Muscle of arm (tissue), 14 donors: ENCODE results near the gene CEACAM20. TPM values are rescaled to one million over a fixed set of nuclear protein-coding genes. Genes with fewer than 3 reads are reported as not detected.
"Not testable (repeated sequence)": the region's sequence is repeated elsewhere in the genome, so short reads cannot be mapped to it uniquely, and the experiment has no call there.

Source experiments
- DNase-seq: peaks from one replicate; pipeline ENCODE4 v3.0.0-alpha.2; 2013
- long read RNA-seq, 11 donors: transcript quantifications; one replicate each; lab custom pipeline, GENCODE V29; 2026
- polyA plus RNA-seq, 12 donors: library from polyadenylated mRNA; unstranded; fragments of 120-200 nt; gene quantifications; one replicate each; pipeline ENCODE4 v1.2.1, GENCODE V29; 2013; ENCODE audit not compliant: insufficient read length in 12 of 12

Gene CEACAM20
- not detected for polyA plus RNA-seq
- long read RNA-seq, donor 1, result 0 reads
- long read RNA-seq, donor 2, result 0 reads
- long read RNA-seq, donor 3, result 0 reads
- long read RNA-seq, donor 4, result 0 reads
- long read RNA-seq, donor 5, result 0 reads
- long read RNA-seq, donor 6, result 0 reads
- long read RNA-seq, donor 7, result 0 reads
- long read RNA-seq, donor 8, result 0 reads
- long read RNA-seq, donor 9, result 0 reads
- long read RNA-seq, donor 10, result 0 reads
- long read RNA-seq, donor 11, result 0 reads

DNA sequence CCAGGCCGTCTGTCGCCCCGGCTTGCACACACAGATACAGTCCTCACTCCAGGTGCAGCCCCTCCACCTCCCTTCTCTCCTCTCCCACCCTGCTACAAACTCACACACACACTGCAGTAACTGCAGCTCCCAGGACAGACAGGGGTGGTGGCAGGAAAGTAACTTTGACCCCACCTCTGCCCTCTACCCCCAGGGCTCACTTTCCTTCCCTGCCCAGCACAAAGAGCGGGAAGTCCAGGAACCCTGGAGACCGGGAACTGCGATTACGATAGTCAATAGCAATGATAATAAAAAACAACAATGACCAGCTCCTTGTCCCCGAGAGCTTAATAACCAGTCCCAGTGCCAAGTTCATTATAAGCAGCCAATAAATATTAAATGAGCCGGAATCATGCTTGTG is at the start of gene CEACAM20:
Gene CEACAM20, minus strand, starts transcription at position 140 of the 400 bp plus-strand sequence. CDS start 166 bp downstream, outside the sequence.
- no peak for DNase-seq

DNA sequence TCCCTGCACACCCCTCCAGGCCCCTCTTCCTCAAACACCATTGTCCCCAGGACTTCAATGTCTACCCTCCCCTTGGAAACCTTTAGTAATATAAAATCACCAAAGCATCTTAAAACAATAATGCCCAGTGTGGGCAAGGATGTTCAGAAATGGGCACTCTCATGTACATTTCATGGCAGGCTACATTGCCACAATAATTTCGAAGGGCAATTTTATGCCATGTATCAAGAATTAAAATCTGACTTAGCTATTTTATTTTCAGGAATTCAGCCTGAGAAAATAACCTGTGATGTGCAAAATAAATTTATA is 48.0 kb upstream of the CEACAM20 start:
- DNase-seq, result no peak

DNA sequence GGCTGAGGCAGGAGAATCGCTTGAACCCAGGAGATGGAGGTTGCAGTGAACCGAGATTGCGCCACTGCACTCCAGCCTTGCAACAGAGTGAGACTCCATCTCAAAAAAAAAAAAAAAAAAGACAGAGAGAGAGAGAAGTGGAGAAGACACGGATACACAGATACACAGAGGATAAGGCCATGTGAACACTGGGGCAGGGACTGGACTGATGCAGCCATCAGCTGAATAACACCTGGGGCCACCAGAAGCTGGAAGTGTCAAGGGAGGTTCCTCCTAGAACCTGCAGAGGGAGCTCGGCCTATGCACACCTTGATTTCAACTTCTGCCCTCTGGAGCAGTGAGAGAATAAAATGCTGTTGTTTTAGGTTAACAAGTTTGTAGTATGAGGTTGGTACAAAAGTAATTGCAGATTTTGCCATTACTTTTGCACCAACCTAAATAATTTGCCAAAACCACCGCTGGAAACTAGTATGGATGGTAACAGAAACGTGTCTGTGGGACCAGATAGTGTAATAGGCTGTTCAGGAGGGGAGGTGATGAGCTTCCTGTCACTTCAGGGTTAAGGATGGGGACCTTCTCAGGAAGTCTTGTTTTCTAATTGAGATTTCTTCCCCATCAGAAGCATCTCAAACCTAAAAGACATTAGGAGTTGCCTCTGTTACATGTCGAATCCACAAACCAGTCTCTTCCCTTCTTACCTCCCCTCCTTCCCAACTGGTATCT is 47.5 kb upstream of the CEACAM20 start:
- DNase-seq, result no peak

DNA sequence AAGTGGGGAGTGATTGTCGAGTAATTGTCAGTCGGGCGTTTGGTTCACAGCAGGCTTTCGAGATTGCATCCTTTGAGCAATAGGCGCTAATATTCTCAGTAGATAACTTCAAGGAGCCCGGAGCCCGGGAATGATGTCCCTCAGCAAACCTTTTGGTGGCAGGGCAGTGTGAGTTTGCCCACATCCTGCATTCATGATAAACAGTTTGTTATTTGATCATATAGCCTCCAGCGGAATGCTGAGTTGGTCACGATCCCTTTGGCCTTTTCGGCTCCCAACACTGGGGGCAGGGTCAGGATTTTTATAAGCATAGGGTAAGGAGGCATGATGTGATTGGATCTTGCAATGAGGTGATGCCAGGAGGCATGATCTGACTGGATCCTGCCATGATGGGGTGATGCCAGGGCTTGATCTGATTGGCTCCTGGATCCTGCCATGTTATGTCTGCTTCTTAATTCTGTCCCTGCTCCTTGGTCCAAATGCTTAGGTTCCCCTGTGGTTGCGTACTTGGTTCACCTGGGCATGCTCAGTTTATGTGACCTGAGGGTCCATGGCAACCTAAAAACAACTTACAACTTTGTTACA is 45.7 kb upstream of the CEACAM20 start:
- DNase-seq, result no peak

DNA sequence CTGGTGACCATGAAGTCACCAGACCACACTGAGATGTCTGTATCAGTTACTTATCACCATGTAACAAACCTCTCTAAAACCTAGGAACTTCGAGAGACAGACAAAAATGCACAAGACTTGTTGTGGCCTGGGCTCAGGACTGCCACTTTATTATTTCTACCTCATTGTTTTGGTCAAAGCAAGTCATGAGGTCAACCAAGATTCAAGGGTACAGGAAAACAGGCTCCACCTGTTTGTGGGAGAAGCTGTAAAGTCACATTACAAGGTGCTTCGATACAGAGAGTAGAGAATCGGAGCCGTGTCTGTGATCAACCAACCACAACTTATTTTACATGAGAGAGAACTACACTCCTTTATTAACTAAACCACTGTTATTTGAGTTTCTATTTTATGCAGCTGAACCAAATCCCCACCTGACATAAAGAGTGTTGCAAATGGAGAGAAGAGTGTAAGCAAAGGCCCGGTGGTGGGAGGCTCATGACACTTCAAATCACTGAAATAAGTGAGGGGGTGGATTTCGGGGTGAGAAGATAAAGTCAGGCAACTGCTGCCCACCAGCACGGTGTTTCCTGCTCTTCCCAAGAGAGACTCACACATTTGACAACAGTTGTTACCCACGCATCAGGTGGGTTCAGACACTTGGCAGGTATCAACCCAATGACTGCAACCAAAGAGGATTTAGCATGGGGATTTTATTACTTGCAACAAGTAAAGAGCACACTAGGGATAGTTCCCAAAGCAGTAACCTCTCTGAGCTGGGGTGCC is 44.9 kb upstream of the CEACAM20 start:
- no peak for DNase-seq

DNA sequence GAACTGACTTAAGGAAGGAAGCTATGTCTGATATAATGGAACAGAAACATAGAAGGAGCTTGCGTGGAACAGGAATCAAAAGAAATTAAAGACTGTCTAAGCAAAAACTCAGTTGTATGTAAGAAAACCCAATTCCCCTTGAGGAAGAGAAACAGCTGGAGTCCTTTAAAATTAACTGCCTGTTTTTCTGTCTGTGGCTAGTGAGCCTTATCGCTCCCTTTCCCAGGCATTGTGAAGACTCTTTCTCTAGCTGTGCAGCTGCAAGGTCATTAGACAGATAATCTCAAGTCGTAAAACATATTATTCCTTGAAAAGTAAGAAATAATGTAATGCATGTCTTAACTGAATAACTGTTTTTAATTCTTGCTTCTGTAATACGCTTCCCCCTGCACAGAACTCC is 44.2 kb upstream of the CEACAM20 start:
- no peak for DNase-seq

DNA sequence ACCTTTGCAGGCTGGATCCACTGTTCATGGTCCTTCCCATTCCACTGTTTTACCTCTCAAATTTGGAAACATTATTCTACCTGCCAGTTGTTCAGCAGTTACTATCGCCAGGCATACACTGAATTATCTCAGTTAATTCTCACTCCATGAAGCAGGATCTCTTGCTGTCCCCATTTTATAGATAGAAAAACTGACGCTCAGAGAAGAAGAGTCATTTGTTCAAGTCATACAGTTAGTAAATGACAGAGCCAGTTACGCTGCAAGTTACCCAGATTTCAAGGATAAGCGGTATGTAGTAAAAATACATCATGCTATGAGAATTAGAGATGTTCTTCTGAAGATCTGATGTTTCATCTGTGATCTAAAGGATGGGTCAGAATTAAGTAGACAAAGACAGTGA is 43.7 kb upstream of the CEACAM20 start:
- DNase-seq, result no peak

DNA sequence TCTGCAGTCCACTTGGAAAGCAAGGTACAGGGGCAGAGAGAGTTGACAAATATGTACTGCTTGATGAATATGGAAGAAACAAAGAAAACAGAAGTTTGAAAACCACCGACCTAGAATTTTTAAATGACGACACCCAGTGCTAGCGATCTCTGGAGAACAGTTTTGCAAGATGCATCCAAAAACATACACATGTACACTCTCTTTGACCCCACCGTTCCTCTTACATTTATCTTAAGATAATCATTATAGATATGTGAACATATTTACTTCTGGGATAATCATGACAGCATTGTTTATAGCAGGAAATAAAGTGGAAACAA is 43.1 kb upstream of the CEACAM20 start:
- DNase-seq, result no peak

DNA sequence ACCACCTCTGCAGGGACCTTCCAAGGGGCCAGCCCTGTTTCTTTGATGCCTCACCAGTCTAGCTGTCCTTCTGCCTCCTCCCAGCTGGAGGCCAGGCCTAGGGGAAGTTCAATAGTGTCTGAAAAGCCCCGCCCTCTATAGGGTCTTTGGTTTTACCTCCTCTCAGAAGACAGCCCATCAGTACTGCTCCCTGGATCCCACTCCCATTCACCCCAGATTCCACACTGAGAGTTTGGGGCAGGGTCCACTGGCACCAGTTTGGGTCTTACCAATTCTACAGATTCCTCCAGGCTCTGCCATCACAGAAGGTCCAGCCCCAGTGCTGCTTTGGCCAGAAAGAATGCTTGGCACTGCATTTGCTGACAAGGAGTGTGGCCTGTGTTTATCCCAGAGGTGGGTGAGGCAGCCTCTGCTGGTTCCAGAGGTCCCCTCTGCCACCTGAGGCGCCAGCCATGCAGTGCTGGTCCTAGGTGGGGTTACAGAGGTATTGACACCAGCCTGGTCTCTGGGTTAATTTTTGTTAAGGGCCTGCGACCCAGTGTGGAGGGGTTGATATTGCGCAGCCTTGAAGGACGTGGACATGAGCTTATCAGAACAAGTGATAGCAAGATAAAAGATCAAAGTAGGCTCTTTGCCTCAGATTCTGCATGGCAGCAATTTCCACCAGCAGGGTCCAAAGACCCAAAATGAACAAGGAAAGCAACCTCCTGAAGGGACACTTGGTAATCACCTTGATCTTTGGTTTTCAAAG is 42.5 kb upstream of the CEACAM20 start:
- DNase-seq, result no peak

DNA sequence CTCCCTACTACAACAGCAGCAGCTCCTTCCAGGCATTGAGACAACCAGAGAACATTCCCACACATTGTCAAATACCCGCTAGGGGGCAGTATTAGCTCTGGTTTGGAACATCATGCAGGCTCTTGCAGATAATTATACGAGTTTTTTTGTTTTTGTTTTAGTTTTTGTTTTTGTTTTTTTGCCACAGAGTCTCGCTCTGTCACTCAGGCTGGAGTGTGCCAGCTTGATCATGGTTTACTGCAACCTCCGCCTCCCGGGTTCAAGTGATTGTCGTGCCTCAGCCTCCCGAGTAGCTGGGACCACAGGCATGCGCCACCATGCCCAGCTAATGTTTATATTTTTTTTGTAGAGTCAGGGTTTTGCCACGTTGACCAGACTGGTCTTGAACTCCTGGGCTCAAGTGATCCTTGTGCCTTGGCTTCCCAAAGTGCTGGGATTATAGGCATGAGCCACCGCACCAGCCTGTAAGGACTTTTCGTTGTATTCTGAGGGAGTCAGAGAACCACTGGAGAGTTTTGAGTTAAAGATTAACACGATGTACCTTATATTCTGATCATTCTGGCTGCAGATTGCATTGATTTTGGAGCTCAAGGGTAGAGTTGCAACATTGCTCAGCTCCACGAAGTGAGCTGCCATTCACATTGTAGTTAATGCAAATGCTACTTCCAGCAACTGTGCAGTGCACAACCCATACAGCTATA is 41.7 kb upstream of the CEACAM20 start:
- DNase-seq, result peak; percentile 58

DNA sequence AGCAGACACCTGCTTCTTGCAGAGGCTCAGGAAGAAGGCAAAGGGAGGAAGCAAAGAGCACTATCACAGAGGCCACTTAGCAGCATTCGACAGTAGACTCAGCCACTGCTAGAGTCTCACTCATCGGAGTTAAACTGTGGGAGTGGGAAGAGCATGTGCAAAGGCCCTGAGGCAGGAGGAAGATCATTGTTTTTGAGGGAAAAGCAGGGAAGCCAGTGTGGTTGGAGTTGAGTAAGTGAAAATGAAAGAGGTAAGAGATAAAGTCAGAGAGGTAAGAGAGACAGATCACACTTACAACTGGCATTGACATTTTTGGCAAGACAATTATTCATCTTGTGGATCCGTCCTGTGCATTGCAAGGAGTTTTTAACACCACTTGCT is 41.1 kb upstream of the CEACAM20 start:
- no peak for DNase-seq

DNA sequence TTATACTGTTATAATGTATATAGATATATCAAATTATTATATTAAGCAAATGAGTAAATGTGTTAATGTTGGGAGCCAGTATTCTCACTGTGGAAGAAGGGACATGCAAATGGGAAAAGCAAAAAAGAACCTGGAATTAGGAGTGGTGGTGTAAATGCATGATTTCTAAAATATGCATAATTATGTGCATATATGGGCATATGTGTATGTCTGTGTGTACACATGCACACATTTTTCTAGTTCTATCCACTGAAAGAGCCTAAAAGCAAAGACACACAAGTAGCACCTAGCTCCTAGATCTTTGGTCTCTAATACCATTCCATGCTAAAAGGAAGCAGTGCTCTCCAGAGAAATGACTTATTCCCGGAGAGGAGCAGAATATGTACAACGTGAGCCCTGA is 38.3 kb upstream of the CEACAM20 start:
- DNase-seq, result no peak

DNA sequence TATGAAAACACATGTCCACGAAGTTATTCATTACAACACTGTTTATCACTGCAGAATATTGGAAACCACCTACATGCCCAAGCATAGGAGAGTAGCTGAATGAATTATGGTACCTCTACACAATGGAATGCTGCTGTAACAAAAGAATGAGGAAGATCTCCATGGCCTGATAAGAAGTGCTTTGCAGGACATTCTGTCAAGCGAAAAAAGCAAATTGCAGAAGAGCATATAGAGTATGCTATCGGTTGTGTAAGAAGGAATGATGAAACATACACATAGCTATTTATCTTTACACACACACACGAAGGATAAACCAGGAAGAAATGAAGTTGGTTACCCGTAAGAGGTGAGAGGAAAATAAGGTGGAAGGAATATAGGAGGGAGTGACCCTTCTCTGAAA is 37.5 kb upstream of the CEACAM20 start:
- no peak for DNase-seq

DNA sequence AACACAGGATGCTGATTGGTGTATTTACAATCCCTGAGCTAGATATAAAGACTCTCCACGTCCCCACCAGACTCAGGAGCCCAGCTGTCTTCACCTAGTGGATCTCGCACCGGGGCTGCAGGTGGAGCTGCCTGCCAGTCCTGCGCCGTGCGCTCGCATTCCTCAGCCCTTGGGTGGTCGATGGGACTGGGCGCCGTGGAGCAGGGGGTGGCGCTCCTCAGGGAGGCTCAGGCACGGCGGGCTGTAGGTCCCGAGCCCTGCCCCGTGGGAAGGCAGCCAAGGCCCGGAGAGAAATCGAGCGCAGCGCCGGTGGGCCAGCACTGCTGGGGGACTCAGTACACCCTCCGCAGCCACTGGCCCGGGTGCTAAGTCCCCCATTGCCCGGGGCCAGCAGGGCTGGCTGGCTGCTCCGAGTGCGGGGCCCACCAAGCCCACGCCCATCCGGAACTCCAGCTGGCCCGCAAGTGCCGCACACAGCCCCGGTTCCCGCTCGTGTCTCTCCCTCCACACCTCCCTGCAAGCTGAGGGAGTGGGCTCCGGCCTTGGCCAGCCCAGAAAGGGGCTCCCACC is 33.7 kb upstream of the CEACAM20 start:
- DNase-seq, result not testable (repeated sequence)

DNA sequence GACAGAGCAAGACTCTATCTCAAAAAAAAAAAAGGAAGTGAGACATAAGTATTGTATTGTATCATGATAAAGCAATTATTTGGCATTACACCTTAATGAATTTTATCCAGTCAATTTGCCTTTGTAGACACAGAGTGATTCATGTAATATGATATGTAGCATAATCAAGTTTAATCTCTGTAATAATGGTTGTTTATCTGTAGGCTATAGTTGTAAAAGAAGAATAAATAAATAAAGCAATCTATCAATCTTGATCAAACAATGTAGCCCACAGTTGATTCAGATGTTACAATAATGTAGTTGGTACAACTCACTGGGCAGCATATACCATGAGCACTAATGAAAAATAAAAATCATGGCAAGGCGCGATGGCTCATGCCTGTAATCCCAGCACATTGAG is 28.5 kb upstream of the CEACAM20 start:
- DNase-seq, result no peak

DNA sequence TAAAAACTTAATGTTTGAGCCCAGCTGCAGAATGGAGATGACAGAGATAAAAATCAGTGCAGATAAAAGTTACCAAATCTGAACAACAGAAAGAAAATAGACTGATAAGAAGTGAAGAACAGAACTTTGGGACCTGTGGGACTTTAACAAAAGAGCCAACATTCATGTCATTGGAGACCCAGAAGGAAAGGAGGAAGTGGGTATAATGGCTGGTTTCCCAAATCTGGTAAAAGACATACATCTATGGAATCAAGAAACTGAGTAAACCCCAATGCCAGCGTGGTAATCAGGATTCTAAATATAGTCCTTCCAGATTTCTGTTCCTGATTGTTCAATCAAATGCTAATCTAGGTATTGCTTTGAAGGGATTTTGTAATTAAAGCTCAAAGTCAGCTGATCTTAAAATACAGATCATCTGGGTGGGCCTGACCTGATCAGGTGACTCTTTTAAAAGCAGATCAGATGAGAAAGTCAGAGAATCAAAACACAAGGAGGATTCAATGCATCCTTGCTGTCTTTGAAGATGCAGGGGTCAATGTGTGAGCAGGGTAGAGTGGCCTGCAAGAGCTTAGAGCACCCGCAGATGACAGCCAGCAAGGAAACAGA is 25.3 kb upstream of the CEACAM20 start:
- DNase-seq, result no peak

DNA sequence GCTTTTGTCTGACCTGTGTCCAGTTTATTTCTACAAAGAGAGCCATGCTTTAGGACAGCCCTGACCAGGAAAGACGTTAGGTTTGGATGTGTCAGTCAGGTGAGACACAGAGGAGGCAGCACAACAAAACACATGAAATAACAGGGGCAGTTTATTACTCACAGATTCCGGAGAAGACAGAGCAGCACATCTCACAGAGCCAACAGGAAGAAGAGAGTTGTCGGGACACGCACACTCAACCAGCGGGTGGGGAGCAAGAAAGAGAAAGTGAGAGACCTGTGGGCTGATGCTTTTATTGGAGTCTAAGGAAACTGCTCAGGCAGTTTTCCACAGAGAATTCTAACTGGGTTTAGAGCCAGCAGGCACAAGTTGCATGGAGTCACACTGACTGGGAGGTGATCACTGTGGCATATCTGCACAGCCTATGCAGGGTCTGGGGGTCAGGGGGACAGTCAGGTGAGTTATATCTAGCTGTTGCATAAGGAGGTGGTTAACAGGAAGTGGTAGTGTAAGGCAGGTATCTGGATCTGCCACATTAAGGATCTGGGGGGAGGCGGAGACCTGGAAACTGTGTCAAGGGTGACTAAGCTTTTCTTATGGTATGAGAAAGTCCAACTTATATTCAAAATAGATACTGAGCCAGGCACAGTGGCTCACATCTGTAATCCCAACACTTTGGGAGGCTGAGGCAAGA is 24.1 kb upstream of the CEACAM20 start:
- DNase-seq, result no peak

DNA sequence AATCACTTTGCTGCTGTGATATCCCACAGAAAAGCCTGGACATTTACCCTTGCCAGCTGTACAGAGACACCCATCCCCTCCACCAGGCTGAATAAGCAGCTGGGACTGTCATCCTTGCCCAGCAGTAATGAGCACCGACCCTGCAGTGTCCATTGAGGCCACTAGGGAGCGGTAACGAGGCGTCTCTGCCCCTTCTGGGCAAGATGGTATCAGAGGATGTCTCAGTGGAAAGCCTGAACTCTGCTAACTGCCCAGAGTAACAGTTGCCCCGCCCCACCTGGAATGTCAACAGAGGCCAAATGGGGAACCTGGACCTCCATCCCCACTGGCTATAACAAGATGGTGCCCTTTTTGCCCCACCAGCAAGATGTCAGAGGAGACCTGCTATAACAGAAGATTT is 22.8 kb upstream of the CEACAM20 start:
- DNase-seq, result no peak

DNA sequence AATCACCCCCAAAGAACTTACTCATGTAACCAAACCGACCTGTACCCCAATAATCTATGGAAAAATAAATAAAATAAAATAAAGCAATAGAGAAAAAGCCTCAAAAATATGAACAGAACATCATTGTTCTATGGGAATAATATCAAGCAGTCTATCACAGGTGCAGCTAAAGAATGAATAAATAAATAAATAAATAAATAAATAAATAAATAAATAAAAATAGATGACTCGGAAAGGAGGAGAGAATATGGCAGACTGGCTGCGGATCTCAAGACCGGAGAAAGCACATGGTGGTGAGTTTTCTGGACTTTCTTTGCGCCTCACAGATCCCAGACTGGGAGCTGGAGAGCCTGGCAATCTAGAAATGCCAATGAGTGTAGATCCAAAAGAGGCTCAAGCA is 22.4 kb upstream of the CEACAM20 start:
- DNase-seq, result no peak

DNA sequence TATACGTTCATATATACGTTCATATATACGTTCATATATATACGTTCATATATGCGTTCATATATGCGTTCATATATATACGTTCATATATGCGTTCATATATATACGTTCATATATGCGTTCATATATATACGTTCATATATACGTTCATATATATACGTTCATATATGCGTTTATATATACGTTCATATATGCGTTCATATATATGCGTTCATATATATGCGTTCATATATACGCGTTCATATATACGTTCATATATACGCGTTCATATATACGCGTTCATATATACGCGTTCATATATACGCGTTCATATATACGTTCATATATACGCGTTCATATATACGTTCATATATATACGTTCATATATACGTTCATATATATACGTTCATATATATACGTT is 21.5 kb upstream of the CEACAM20 start:
- DNase-seq, result not testable (repeated sequence)
